Testis (tissue), 3 donors: ENCODE results near the gene DAD1. TPM values are rescaled to one million over a fixed set of nuclear protein-coding genes. Genes with fewer than 3 reads are reported as not detected.

Source experiments
- DNase-seq: peaks from one replicate; pipeline ENCODE4 v3.0.0-alpha.2; 2019
- H3K27ac ChIP-seq, 2 donors: fragments of 200-600 bp; sonication (generic); one replicate each; pipeline ENCODE4 v1.5.1; 2019
- H3K27me3 ChIP-seq: fragments of 200-600 bp; sonication (generic); one replicate; pipeline ENCODE4 v1.5.1; 2019
- H3K36me3 ChIP-seq: fragments of 200-600 bp; sonication (generic); one replicate; pipeline ENCODE4 v1.5.1; 2017; ENCODE audit warnings: low read depth; ENCODE audit errors: missing control alignments
- H3K4me1 ChIP-seq: fragments of 200-600 bp; sonication (generic); one replicate; pipeline ENCODE4 v1.5.1; 2019
- H3K4me3 ChIP-seq, 2 donors: fragments of 200-600 bp; sonication (generic); one replicate each; pipeline ENCODE4 v1.5.1; 2017 to 2019
- H3K9me3 ChIP-seq: fragments of 200-600 bp; sonication (generic); one replicate; pipeline ENCODE4 v1.5.1; 2017
- POLR2A ChIP-seq: fragments of 450-650 bp; IDR thresholded peaks from one replicate; pipeline ENCODE4 v1.6.1; 2017; ENCODE audit warnings: antibody characterized with exemption, mild to moderate bottlenecking, moderate library complexity
- WGBS, 2 donors: methylation state at CpG; one replicate each; pipeline ENCODE4 v1.1.5; 2018; 5-methylcytosine and 5-hydroxymethylcytosine counted together
- intact Hi-C: fragments of 100-400 bp; cut with DNase I; formaldehyde crosslinking; loops from one replicate; pipeline ENCODE4 v1.15.1; 2023; ENCODE audit warnings: low total_unique reads
- polyA plus RNA-seq: library from polyadenylated mRNA; stranded (reverse); fragments of 350-450 nt; fragmentation: Illumina TruSeq; extraction: RNeasy Lipid Tissue Mini Kit (QIAGEN cat#74804); gene quantifications from one replicate; pipeline ENCODE4 v1.2.3, GENCODE V29; 2014; ENCODE audit warnings: low read depth, low replicate concordance; ENCODE audit not compliant: insufficient read depth
- total RNA-seq, 2 donors: library from RNA; depleted of rRNA; stranded (reverse); fragments of >200 nt; gene quantifications; one replicate each; pipeline ENCODE4 v1.2.3, GENCODE V29; 2016
- TF ChIP-seq, protein P1 (sequence below), 3 experiments: fragments of 450-650 bp in 2 of 3; fragments of 200-600 bp in 1 of 3; sonication (generic) in 1 of 3; IDR thresholded peaks; one replicate each; pipeline ENCODE4 v1.5.1; 2016 to 2019; ENCODE audit warnings: antibody characterized with exemption in 3 of 3, mild to moderate bottlenecking in 2 of 3, moderate library complexity in 1 of 3

DAD1 gene
- total and polyA plus RNA-seq, 3 donors from 2014 or later: 209 to 350 (median 235) TPM

DNA sequence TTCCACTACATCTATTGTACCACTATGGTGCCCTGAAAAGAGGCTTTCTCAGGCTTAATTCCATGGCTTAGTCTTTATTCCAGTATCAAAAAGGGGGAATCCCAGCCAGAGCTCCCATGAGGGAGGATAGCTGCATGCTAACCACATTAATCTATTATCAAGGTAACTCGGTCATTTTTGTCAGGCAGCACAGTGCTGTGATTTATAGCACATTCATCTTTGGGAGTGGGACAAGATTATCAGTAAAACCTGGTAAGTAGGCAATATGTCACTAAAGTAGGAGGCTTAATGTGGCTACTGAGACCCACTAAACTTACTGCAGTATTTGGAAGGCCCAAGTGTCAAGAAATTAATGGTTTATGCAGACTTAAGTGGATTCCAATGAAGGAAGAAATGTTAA is 58.9 kb downstream of the DAD1 start:
- Histone ChIP-seq H3K27me3 (no peaks in the 10 kb centered on the region), H3K36me3 (no peaks in the 10 kb centered on the region), H3K9me3 (no peaks in the 10 kb centered on the region), H3K27ac (no peak overlapping the region), H3K4me1 (no peaks in the 10 kb centered on the region), H3K4me3 (no peak overlapping the region)
- no peak for DNase-seq
- TF ChIP-seq, protein P1, sequence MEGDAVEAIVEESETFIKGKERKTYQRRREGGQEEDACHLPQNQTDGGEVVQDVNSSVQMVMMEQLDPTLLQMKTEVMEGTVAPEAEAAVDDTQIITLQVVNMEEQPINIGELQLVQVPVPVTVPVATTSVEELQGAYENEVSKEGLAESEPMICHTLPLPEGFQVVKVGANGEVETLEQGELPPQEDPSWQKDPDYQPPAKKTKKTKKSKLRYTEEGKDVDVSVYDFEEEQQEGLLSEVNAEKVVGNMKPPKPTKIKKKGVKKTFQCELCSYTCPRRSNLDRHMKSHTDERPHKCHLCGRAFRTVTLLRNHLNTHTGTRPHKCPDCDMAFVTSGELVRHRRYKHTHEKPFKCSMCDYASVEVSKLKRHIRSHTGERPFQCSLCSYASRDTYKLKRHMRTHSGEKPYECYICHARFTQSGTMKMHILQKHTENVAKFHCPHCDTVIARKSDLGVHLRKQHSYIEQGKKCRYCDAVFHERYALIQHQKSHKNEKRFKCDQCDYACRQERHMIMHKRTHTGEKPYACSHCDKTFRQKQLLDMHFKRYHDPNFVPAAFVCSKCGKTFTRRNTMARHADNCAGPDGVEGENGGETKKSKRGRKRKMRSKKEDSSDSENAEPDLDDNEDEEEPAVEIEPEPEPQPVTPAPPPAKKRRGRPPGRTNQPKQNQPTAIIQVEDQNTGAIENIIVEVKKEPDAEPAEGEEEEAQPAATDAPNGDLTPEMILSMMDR (IDR thresholded peaks at IDR 0.05): no peak
- no peak for TF ChIP-seq POLR2A
- 59 to 100% methylated on average over 1 of the region's 1 CpG for WGBS, 2 donors
- intact Hi-C loops: no loop called here

DNA sequence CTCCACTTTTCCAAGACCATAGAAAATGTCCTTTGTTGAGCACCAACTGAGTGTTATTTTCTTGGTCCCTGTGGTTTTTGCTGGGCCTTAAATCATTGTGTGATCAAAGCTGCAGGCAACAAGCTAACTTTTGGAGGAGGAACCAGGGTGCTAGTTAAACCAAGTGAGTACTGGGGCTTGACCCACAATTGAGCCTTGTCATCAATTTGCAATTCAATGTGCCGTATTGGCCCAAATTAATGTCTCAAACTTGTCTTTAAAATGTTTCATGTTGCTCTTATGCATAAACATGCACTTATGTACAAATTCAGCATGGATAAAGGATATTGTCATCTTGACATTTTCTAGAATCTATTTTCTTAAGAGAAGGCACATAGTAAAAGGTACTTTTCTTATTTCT is 62.3 kb downstream of the DAD1 start:
- Histone ChIP-seq H3K36me3 (no peaks in the 10 kb centered on the region), H3K27ac (no peak overlapping the region), H3K9me3 (no peaks in the 10 kb centered on the region), H3K4me3 (no peak overlapping the region), H3K27me3 (no peaks in the 10 kb centered on the region), H3K4me1 (no peaks in the 10 kb centered on the region)
- intact Hi-C loops: no loop called here
- TF ChIP-seq, protein P1 (IDR thresholded peaks at IDR 0.05): no peak
- TF ChIP-seq POLR2A: no peak
- WGBS, 2 donors: 100% methylated on average over 1 of the region's 1 CpG
- no peak for DNase-seq

DNA sequence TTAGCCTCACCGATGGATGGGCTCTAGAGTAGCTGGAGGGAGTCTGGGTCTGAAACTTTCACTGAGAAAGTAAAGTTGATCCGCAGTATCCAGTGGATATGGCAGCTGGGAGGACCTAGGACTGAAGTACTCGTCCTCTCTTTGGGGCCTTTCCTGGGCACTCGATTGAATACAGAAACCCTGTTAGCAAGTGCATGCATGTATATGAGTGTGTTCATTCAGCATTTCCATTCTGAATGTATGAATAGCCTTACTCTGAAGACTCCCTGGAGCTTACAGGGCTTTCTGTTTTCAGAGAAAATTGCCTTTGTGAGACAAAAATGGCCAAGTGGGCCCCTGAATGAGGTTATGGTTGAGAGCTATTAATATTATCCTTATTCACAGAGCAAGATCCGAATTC is 62.8 kb downstream of the DAD1 start:
- WGBS, 2 donors: 93 to 96% methylated on average over 5 of the region's 5 CpGs
- TF ChIP-seq POLR2A: no peak
- TF ChIP-seq, protein P1 (IDR thresholded peaks at IDR 0.05): no peak
- DNase-seq: no peak
- Histone ChIP-seq H3K9me3 (no peaks in the 10 kb centered on the region), H3K4me3 (no peak overlapping the region), H3K27me3 (no peaks in the 10 kb centered on the region), H3K27ac (no peak overlapping the region), H3K36me3 (no peaks in the 10 kb centered on the region), H3K4me1 (no peaks in the 10 kb centered on the region)
- intact Hi-C loops: no loop called here

DNA sequence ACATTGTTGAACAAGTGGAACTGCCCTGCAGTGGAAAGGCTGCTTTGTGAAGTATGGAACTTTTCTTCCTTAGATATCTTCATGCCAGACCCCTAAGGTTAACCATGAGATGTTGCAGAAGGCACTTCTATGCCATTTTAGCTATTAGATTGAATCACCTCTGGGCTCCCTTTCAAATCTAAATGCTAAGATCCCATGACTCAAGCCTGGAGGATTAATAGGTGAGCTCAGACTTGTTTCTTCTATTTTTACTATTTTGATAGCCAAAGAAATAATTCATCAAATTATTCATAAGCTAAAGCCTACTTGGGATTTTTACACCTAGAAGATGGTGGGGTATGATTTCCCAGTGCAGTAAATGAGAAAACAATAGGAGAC is 64.3 kb downstream of the DAD1 start:
- intact Hi-C loops: no loop called here
- Histone ChIP-seq H3K9me3 (no peaks in the 10 kb centered on the region), H3K27me3 (no peaks in the 10 kb centered on the region), H3K27ac (no peak overlapping the region), H3K4me1 (no peaks in the 10 kb centered on the region), H3K36me3 (no peaks in the 10 kb centered on the region), H3K4me3 (no peak overlapping the region)
- TF ChIP-seq, protein P1 (IDR thresholded peaks at IDR 0.05): no peak
- no peak for TF ChIP-seq POLR2A
- no peak for DNase-seq

DNA sequence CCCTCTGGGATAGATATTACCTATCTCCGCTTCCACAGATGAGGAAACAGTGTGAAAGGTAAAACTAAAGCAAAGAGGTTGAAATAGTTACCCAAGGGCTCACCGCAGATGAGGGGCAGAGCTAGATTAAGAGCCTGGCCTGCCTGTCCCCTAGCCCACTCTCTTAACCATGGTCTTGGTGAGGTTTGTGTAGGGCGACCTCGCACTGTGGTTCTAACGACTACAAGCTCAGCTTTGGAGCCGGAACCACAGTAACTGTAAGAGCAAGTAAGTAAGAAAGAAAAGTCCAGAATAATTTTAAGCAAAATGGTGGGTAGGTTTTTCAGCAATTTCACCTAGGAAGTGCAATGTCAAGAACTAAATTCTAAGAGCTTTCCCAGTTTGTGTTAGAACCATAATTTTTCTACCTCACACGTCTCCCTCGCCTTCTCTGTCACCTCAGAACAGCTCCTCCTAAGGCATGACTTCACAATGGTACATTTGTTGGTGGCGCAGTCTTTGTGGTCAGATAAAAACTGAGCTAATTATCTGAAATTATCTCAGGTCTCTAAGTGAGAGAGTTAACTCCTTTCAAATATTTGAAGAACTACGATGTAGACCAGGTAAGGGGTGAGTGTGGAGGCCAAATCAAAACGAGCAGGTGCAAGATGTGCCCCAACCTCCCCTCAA is 64.8 kb downstream of the DAD1 start:
- 84 to 86% methylated on average over 11 of the region's 11 CpGs for WGBS, 2 donors

More for the DNA sequence above, 64.8 kb downstream of the DAD1 start:
- intact Hi-C loops: no loop called here
- Histone ChIP-seq H3K27me3 (no peaks in the 10 kb centered on the region), H3K9me3 (no peaks in the 10 kb centered on the region), H3K4me1 (no peaks in the 10 kb centered on the region), H3K36me3 (no peaks in the 10 kb centered on the region), H3K27ac (no peak overlapping the region), H3K4me3 (no peak overlapping the region)
- no peak for DNase-seq
- TF ChIP-seq POLR2A: no peak
- TF ChIP-seq, protein P1 (IDR thresholded peaks at IDR 0.05): no peak
